ENCODE results near the gene SLC25A27. TPM values are rescaled to one million over a fixed set of nuclear protein-coding genes. Genes with fewer than 3 reads are reported as not detected.

Gene SLC25A27
- total and polyA plus RNA-seq, 4 donors = 2.5 to 24.2 (median 4.9) TPM

DNA sequence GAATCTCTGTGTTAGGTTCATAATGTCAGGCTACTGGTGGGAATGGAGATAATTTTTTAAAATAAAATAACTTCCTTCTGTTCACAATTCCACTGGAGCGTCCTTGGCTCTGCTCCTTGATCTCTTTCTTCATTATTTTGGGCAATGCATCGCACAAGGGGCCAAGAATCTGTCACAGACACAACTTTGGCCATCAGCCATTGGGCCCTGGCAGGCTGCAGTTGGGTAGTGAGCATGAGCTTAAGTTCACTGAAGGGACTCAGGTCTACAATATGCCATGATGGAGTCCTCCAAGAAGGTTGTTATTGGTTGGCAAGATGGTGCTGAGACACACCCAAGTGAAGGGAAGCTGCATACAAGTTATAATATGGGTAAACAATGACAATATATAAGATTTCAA is 40.1 kb upstream of the SLC25A27 start:
- no peaks in the 10 kb centered on the region for H3K9me3 ChIP-seq (ENCODE audit: control insufficient read depth in 4 of 4, low read length in 3 of 4)
- H3K9ac ChIP-seq (ENCODE audit: low read depth in 1 of 2, low read length in 2 of 2) = no peak overlapping the region
- peaks cover 0 to 10% (median 0%) of the 10 kb centered on the region in 4 donors for H3K36me3 ChIP-seq (ENCODE audit: control insufficient read depth in 4 of 4, insufficient read depth in 3 of 4, low read depth in 1 of 4, low read length in 3 of 4)
- no peaks in the 10 kb centered on the region for H3K4me1 ChIP-seq (ENCODE audit: control insufficient read depth in 4 of 4, insufficient read depth in 4 of 4, low read length in 3 of 4)
- H3K27me3 ChIP-seq (ENCODE audit: control insufficient read depth in 4 of 4, insufficient read depth in 4 of 4, low read length in 3 of 4) = no peaks in the 10 kb centered on the region
- TF ChIP-seq NR2F2 (IDR thresholded peaks at IDR 0.05) (no peak), EGR1 (IDR thresholded peaks at IDR 0.05; ENCODE audit: low read depth in 2 of 2) (no peak), RXRA (IDR thresholded peaks at IDR 0.05) (no peak), JUND (IDR thresholded peaks at IDR 0.05) (no peak), FOXA1 (IDR thresholded peaks at IDR 0.05) (no peak), HNF4G (IDR thresholded peaks at IDR 0.05) (no peak), YY1 (IDR thresholded peaks at IDR 0.05) (no peak), HNF4A (conservative IDR thresholded peaks at IDR 0.05) (no peak), TAF1 (conservative IDR thresholded peaks at IDR 0.05) (no peak)
- TF ChIP-seq, protein P1, sequence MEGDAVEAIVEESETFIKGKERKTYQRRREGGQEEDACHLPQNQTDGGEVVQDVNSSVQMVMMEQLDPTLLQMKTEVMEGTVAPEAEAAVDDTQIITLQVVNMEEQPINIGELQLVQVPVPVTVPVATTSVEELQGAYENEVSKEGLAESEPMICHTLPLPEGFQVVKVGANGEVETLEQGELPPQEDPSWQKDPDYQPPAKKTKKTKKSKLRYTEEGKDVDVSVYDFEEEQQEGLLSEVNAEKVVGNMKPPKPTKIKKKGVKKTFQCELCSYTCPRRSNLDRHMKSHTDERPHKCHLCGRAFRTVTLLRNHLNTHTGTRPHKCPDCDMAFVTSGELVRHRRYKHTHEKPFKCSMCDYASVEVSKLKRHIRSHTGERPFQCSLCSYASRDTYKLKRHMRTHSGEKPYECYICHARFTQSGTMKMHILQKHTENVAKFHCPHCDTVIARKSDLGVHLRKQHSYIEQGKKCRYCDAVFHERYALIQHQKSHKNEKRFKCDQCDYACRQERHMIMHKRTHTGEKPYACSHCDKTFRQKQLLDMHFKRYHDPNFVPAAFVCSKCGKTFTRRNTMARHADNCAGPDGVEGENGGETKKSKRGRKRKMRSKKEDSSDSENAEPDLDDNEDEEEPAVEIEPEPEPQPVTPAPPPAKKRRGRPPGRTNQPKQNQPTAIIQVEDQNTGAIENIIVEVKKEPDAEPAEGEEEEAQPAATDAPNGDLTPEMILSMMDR (IDR thresholded peaks at IDR 0.05; ENCODE audit: low read depth, low read length, missing input control) = no peak
- TF ChIP-seq, protein P2, sequence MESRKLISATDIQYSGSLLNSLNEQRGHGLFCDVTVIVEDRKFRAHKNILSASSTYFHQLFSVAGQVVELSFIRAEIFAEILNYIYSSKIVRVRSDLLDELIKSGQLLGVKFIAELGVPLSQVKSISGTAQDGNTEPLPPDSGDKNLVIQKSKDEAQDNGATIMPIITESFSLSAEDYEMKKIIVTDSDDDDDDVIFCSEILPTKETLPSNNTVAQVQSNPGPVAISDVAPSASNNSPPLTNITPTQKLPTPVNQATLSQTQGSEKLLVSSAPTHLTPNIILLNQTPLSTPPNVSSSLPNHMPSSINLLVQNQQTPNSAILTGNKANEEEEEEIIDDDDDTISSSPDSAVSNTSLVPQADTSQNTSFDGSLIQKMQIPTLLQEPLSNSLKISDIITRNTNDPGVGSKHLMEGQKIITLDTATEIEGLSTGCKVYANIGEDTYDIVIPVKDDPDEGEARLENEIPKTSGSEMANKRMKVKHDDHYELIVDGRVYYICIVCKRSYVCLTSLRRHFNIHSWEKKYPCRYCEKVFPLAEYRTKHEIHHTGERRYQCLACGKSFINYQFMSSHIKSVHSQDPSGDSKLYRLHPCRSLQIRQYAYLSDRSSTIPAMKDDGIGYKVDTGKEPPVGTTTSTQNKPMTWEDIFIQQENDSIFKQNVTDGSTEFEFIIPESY (IDR thresholded peaks at IDR 0.05) = no peak
- TF ChIP-seq, protein P3, sequence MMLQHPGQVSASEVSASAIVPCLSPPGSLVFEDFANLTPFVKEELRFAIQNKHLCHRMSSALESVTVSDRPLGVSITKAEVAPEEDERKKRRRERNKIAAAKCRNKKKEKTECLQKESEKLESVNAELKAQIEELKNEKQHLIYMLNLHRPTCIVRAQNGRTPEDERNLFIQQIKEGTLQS (IDR thresholded peaks at IDR 0.05) = no peak
- TF ChIP-seq, protein P4, sequence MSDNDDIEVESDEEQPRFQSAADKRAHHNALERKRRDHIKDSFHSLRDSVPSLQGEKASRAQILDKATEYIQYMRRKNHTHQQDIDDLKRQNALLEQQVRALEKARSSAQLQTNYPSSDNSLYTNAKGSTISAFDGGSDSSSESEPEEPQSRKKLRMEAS (IDR thresholded peaks at IDR 0.05) = no peak
- H3K4me3 ChIP-seq (ENCODE audit: low read depth in 1 of 3, low read length in 3 of 3) = no peak overlapping the region
- H3K27ac ChIP-seq (ENCODE audit: low read depth in 1 of 2, low read length in 2 of 2) = no peak overlapping the region
- 85% methylated on average over 2 of the region's 2 CpGs for WGBS
- DNase-seq (ENCODE audit: low spot score) = no peak

DNA sequence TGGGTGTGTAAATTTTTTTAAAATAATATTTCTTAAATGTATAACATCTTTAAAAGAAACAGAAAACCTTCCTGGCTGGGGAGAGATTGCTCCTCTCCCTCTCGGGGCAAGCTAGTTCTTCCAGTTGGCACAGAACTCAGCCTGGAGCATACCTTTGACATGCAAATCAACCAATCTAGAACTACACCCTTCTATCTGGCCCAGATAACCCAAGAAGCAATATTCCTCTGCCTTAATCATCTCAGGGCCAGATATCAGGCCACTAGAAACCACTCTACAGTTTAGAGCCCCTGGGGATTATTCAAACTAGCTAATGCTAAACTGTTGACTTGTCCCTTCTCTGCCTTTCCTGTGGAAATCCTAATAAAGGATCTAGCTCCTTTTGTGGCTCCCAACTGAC is 34.0 kb upstream of the SLC25A27 start:
- Histone ChIP-seq H3K9me3 (ENCODE audit: control insufficient read depth in 4 of 4, low read length in 3 of 4) (no peaks in the 10 kb centered on the region), H3K27ac (ENCODE audit: low read depth in 1 of 2, low read length in 2 of 2) (no peak overlapping the region), H3K27me3 (ENCODE audit: control insufficient read depth in 4 of 4, insufficient read depth in 4 of 4, low read length in 3 of 4) (no peaks in the 10 kb centered on the region), H3K9ac (ENCODE audit: low read depth in 1 of 2, low read length in 2 of 2) (no peak overlapping the region), H3K36me3 (ENCODE audit: control insufficient read depth in 4 of 4, insufficient read depth in 3 of 4, low read depth in 1 of 4, low read length in 3 of 4) (peaks cover 0 to 4% (median 2%) of the 10 kb centered on the region in 4 donors), H3K4me1 (ENCODE audit: control insufficient read depth in 4 of 4, insufficient read depth in 4 of 4, low read length in 3 of 4) (no peaks in the 10 kb centered on the region), H3K4me3 (ENCODE audit: low read depth in 1 of 3, low read length in 3 of 3) (no peak overlapping the region)
- TF ChIP-seq SP1 (IDR thresholded peaks at IDR 0.05) = no peak
- TF ChIP-seq FOXA2 (IDR thresholded peaks at IDR 0.05) = no peak
- TF ChIP-seq TAF1 (conservative IDR thresholded peaks at IDR 0.05) = no peak
- TF ChIP-seq YY1 (IDR thresholded peaks at IDR 0.05) = no peak
- TF ChIP-seq, protein P5, sequence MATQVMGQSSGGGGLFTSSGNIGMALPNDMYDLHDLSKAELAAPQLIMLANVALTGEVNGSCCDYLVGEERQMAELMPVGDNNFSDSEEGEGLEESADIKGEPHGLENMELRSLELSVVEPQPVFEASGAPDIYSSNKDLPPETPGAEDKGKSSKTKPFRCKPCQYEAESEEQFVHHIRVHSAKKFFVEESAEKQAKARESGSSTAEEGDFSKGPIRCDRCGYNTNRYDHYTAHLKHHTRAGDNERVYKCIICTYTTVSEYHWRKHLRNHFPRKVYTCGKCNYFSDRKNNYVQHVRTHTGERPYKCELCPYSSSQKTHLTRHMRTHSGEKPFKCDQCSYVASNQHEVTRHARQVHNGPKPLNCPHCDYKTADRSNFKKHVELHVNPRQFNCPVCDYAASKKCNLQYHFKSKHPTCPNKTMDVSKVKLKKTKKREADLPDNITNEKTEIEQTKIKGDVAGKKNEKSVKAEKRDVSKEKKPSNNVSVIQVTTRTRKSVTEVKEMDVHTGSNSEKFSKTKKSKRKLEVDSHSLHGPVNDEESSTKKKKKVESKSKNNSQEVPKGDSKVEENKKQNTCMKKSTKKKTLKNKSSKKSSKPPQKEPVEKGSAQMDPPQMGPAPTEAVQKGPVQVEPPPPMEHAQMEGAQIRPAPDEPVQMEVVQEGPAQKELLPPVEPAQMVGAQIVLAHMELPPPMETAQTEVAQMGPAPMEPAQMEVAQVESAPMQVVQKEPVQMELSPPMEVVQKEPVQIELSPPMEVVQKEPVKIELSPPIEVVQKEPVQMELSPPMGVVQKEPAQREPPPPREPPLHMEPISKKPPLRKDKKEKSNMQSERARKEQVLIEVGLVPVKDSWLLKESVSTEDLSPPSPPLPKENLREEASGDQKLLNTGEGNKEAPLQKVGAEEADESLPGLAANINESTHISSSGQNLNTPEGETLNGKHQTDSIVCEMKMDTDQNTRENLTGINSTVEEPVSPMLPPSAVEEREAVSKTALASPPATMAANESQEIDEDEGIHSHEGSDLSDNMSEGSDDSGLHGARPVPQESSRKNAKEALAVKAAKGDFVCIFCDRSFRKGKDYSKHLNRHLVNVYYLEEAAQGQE (IDR thresholded peaks at IDR 0.05) = no peak
- TF ChIP-seq RAD21 (IDR thresholded peaks at IDR 0.05) = no peak
- TF ChIP-seq EGR1 (IDR thresholded peaks at IDR 0.05; ENCODE audit: low read depth in 2 of 2) = no peak
- TF ChIP-seq FOXA1 (IDR thresholded peaks at IDR 0.05) = no peak
- TF ChIP-seq HNF4G (IDR thresholded peaks at IDR 0.05) = no peak
- TF ChIP-seq HNF4A (conservative IDR thresholded peaks at IDR 0.05) = no peak
- TF ChIP-seq, protein P1 (IDR thresholded peaks at IDR 0.05; ENCODE audit: low read depth, low read length, missing input control) = no peak
- TF ChIP-seq, protein P2 (IDR thresholded peaks at IDR 0.05) = no peak
- no peak for TF ChIP-seq GABPA (IDR thresholded peaks at IDR 0.05 in 1 of 2, conservative IDR thresholded peaks at IDR 0.05 in 1 of 2)
- TF ChIP-seq JUND (IDR thresholded peaks at IDR 0.05) = no peak
- no peak for TF ChIP-seq NR2F2 (IDR thresholded peaks at IDR 0.05)
- DNase-seq (ENCODE audit: low spot score) = no peak
- WGBS = 93% methylated on average over 1 of the region's 1 CpG
